ES-I3 (cell line): ENCODE results near the gene KIF1B.
"Not testable (repeated sequence)": the region's sequence is repeated elsewhere in the genome, so short reads cannot be mapped to it uniquely, and the experiment has no call there.

ENCODE experiments used
- H3K36me3 ChIP-seq: 2 replicates; pipeline ENCODE4 v1.6.1; 2013; ENCODE audit warnings: mild to moderate bottlenecking, low read length, control low read depth, moderate library complexity; ENCODE audit not compliant: insufficient read depth
- H3K4me1 ChIP-seq: 2 replicates; pipeline ENCODE4 v1.6.1; 2013; ENCODE audit warnings: mild to moderate bottlenecking, control low read depth, low read length; ENCODE audit not compliant: insufficient read depth
- H3K9ac ChIP-seq: 2 replicates; pipeline ENCODE4 v1.6.1; 2013; ENCODE audit warnings: low read depth, mild to moderate bottlenecking, low read length, moderate library complexity
- H3K9me3 ChIP-seq: 2 replicates; pipeline ENCODE4 v1.6.1; 2013; ENCODE audit warnings: mild to moderate bottlenecking, low read length, moderate library complexity; ENCODE audit not compliant: control insufficient read depth, insufficient read depth

KIF1B gene

GRCh38 chr1:10179406-10180091 is 30.8 kb upstream of the KIF1B start:
- peaks cover 5% of the 10 kb centered on the region; the same call in 1 of the 2 replicates for H3K4me1 ChIP-seq
- H3K9me3 ChIP-seq, result no peaks in the 10 kb centered on the region
- H3K9ac ChIP-seq, result no peak overlapping the region
- peaks cover 6% of the 10 kb centered on the region; the same call in 1 of the 2 replicates for H3K36me3 ChIP-seq

GRCh38 chr1:10181154-10181553 is 29.2 kb upstream of the KIF1B start:
- Histone ChIP-seq H3K4me1 (peaks cover 5% of the 10 kb centered on the region; the same call in 1 of the 2 replicates), H3K36me3 (0 out of 2 replicates have a peak, but pooled peaks cover 3% of the 10 kb centered on the region), H3K9ac (no peak overlapping the region), H3K9me3 (no peaks in the 10 kb centered on the region)

- Histone ChIP-seq H3K4me1 (no peaks in the 10 kb centered on the region), H3K9me3 (no peaks in the 10 kb centered on the region), H3K36me3 (0 out of 2 replicates have a peak, but pooled peaks cover 2% of the 10 kb centered on the region), H3K9ac (no peak overlapping the region)
Measured at GRCh38 chr1:10185759-10186158, 24.6 kb upstream of the KIF1B start.

DNA sequence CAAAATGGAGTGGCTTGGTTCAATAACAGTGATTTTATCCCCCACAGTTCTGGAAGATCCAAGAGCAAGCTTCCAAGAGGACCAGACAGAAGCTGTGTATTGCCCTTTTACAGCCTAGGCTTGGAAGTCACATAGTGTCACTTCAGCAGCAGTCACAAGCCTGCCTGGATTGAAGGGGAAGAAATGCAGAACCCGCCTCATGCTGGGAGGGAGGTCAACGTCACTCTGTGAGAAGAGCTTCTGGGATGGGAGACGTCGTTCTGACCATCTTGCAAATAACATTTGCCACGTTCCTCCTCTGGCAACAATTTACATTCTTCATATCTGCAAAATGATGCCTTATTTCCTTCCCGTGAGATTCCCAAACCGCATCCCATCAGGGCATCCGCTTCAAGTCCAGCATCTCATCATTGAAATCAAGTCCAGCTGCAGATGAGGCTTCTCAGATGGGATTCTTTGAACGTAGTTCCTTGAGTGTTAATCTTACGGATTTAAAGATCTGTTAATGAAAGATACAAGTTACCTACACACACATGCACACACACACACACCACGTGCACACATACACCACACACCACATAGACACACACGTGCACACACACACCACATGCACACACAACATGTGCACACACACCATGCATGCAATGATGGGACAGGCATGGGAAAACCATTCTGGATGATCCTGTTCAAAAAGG is 23.9 kb upstream of the KIF1B start:
- H3K9ac ChIP-seq, result no peak overlapping the region
- no peaks in the 10 kb centered on the region for H3K4me1 ChIP-seq
- no peaks in the 10 kb centered on the region for H3K9me3 ChIP-seq
- H3K36me3 ChIP-seq, result no peaks in the 10 kb centered on the region

DNA sequence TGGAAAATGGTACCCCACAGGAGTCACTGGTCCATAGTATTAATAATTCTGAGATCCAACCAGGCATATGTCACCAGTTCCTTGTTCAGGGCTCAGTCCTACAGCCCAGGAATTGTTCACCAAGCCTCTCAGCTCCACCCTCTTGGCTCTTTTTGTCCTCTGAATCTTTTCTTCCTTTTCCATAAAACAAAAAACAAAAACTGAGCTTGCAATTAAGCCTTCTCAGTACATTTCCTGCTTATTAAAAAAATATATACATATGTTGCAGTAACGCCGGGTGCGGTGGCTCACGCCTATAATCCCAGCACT is 23.4 kb upstream of the KIF1B start:
- Histone ChIP-seq H3K4me1 (no peaks in the 10 kb centered on the region), H3K36me3 (no peaks in the 10 kb centered on the region), H3K9me3 (no peaks in the 10 kb centered on the region), H3K9ac (no peak overlapping the region)

- Histone ChIP-seq H3K9me3 (no peaks in the 10 kb centered on the region), H3K36me3 (no peaks in the 10 kb centered on the region), H3K9ac (no peak overlapping the region), H3K4me1 (no peaks in the 10 kb centered on the region)
Measured at GRCh38 chr1:10188133-10188650, 22.2 kb upstream of the KIF1B start.

GRCh38 chr1:10189659-10190058 is 20.7 kb upstream of the KIF1B start:
- no peaks in the 10 kb centered on the region for H3K9me3 ChIP-seq
- H3K9ac ChIP-seq, result no peak overlapping the region
- H3K36me3 ChIP-seq, result no peaks in the 10 kb centered on the region
- H3K4me1 ChIP-seq, result no peaks in the 10 kb centered on the region

- H3K9ac ChIP-seq, result no peak overlapping the region
- H3K4me1 ChIP-seq, result no peaks in the 10 kb centered on the region
Measured at GRCh38 chr1:10192263-10192662, 18.1 kb upstream of the KIF1B start.

GRCh38 chr1:10193288-10193687 is 17.1 kb upstream of the KIF1B start:
- H3K4me1 ChIP-seq, result no peaks in the 10 kb centered on the region
- no peaks in the 10 kb centered on the region for H3K9me3 ChIP-seq
- no peaks in the 10 kb centered on the region for H3K36me3 ChIP-seq
- H3K9ac ChIP-seq, result no peak overlapping the region

More at GRCh38 chr1:10192263-10192662, 18.1 kb upstream of the KIF1B start:
- Histone ChIP-seq H3K36me3 (no peaks in the 10 kb centered on the region), H3K9me3 (no peaks in the 10 kb centered on the region)

DNA sequence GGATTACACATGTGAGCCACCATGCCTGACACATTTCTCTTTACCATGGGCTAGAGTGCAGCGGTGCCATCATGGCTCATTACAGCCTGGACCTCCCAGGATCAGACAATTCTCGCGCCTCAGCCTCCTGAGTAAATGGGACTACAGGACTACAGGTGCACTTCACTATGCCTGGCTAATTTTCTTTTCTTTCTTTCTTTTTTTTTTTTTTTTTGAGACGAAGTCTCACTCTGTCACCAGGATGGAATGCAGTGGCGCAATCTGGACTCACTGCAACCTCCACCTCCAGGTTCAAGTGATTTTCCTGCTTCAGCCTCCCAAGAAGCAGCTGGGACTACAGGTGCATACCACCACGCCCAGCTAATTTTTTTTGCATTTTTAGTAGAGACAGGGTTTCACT is 14.8 kb upstream of the KIF1B start:
- no peak overlapping the region for H3K9ac ChIP-seq
- H3K36me3 ChIP-seq, result no peaks in the 10 kb centered on the region
- H3K9me3 ChIP-seq, result no peaks in the 10 kb centered on the region
- H3K4me1 ChIP-seq, result no peaks in the 10 kb centered on the region

DNA sequence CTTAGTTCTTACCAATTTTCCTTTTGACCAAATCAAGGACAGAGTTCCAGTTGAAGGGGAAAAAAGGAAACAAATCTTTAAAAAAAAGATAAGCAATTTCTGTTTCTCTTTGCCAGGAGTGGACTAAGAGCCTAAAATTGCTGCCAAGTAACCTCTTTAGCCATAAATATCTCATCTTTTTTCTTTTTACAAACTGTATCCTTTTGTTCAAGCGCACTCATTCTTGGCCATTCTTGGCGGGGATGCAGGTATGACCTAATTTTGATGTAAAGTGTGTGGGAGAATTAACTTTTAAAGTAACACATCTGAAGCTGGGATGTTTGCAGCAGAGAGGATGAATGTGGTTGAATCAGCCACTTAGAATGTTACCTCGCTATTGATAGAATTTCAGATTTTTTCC is 13.4 kb upstream of the KIF1B start:
- no peak overlapping the region for H3K9ac ChIP-seq
- no peaks in the 10 kb centered on the region for H3K4me1 ChIP-seq
- no peaks in the 10 kb centered on the region for H3K9me3 ChIP-seq
- no peaks in the 10 kb centered on the region for H3K36me3 ChIP-seq

DNA sequence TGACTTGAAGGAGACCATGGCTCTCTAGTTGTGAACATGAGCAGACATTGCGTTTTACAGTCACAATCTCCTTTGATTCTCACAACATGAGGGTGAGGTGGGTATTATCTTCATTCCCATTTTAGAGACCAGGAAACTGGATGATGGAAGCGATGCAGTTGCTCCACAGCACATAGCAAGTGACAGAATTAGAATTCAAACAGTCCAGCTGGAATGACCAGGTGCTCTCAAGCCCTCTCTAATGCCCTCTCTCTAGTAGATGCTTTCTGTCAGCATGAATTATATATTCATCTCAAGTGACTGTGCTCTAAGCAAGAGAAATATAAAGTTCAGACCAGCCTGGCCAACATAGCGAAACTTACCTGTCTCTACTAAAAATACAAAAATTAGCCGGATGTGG is 9.8 kb upstream of the KIF1B start:
- Histone ChIP-seq H3K9ac (no peak overlapping the region), H3K9me3 (no peaks in the 10 kb centered on the region), H3K36me3 (no peaks in the 10 kb centered on the region), H3K4me1 (no peaks in the 10 kb centered on the region)

DNA sequence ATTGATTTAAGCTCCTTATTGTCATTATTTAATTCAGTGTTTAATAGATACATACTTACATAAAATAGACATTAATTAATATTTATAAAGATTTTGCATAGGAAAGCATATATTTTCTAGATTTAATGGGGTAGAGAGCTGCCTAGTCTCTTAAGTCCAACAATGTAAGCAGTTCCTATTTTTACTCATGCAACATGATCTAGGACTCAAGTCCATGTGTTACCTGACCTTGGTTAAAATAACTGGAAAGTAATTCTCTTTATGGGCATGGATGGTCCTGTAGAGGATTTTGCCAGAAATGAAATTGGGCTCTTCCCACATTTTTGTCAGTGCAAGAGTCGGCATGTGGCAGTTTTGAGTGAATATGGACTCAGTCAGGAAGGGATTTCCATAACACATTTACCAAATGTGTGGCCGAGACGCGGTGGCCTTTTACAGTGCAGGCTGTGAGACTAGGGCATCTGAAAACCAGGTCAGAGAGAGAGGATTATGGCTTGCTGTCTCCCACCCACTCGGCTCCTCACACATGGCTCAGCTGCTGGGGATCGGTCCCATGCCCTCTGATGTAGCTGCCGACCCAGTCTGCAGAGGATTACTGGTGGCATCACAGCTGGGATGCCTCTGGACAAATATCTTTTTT is 6.2 kb upstream of the KIF1B start:
- H3K36me3 ChIP-seq, result no peaks in the 10 kb centered on the region
- no peak overlapping the region for H3K9ac ChIP-seq
- no peaks in the 10 kb centered on the region for H3K4me1 ChIP-seq
- no peaks in the 10 kb centered on the region for H3K9me3 ChIP-seq

GRCh38 chr1:10205206-10205605 is 5.2 kb upstream of the KIF1B start:
- not testable (repeated sequence) for H3K9me3 ChIP-seq, H3K36me3 ChIP-seq, H3K9ac ChIP-seq, H3K4me1 ChIP-seq

DNA sequence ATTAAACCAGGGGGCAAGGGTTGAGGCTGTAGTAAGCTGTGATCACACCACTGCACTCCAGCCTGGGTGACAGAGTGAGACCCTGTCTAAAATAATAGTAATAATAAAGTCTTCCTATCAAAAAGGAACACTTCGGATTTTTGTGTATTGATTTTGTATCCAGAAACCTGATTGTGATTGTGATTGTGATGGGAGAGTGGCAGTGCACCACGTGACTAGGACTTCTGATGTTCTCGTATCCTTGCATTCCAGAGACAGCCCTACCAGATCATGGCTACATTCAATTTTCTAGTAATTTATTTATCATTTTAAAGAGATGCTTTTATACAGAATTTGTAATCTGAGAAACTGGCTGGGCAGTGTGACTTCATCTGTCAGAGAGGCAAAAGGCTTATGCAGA is 2.6 kb upstream of the KIF1B start:
- H3K9ac ChIP-seq, result no peak overlapping the region
- no peaks in the 10 kb centered on the region for H3K36me3 ChIP-seq
- no peaks in the 10 kb centered on the region for H3K4me1 ChIP-seq
- no peaks in the 10 kb centered on the region for H3K9me3 ChIP-seq
